ENCODE data around the gene CTIF.

Gene CTIF

GRCh38 chr18:48569915-48570264, 31.1 kb downstream of the CTIF start:
- H3K79me2 ChIP-seq = peaks cover 48% of the 10 kb centered on the region
- TF ChIP-seq CTCF (IDR thresholded peaks at IDR 0.05) = no peak
- H3K27me3 ChIP-seq (ENCODE audit: control insufficient read depth, insufficient read depth, low read length) = no peaks in the 10 kb centered on the region
- no peak overlapping the region for H3K4me3 ChIP-seq (ENCODE audit: low read depth, low read length)
- H3K36me3 ChIP-seq (ENCODE audit: control insufficient read depth, insufficient read depth, low read length) = no peaks in the 10 kb centered on the region
- no peaks in the 10 kb centered on the region for H3K4me1 ChIP-seq
- no peak overlapping the region for H3K4me2 ChIP-seq (ENCODE audit: low read length)
- H3K27ac ChIP-seq = no peak overlapping the region
- H2AFZ ChIP-seq = no peak overlapping the region
- no peak overlapping the region for H3K9ac ChIP-seq
- no peaks in the 10 kb centered on the region for H3K9me3 ChIP-seq (ENCODE audit: control insufficient read depth, low read length)

- Histone ChIP-seq H3K27me3 (ENCODE audit: control insufficient read depth, insufficient read depth, low read length) (no peaks in the 10 kb centered on the region), H3K9me3 (ENCODE audit: control insufficient read depth, low read length) (no peaks in the 10 kb centered on the region), H3K9ac (no peak overlapping the region), H3K79me2 (peaks cover 47% of the 10 kb centered on the region), H3K36me3 (ENCODE audit: control insufficient read depth, insufficient read depth, low read length) (no peaks in the 10 kb centered on the region), H3K4me1 (no peaks in the 10 kb centered on the region), H3K4me3 (ENCODE audit: low read depth, low read length) (no peak overlapping the region), H3K27ac (no peak overlapping the region), H3K4me2 (ENCODE audit: low read length) (no peak overlapping the region), H2AFZ (no peak overlapping the region)
- no peak for TF ChIP-seq CTCF (IDR thresholded peaks at IDR 0.05)
These were observed 31.5 kb downstream of the CTIF start for GRCh38 chr18:48570313-48570712.

GRCh38 chr18:48571639-48572384, 33.0 kb downstream of the CTIF start:
- H3K36me3 ChIP-seq (ENCODE audit: control insufficient read depth, insufficient read depth, low read length) = no peaks in the 10 kb centered on the region
- H2AFZ ChIP-seq = no peak overlapping the region
- no peak overlapping the region for H3K4me3 ChIP-seq (ENCODE audit: low read depth, low read length)
- H3K9ac ChIP-seq = no peak overlapping the region
- peaks cover 45% of the 10 kb centered on the region for H3K79me2 ChIP-seq
- no peak for TF ChIP-seq CTCF (IDR thresholded peaks at IDR 0.05)
- H3K27me3 ChIP-seq (ENCODE audit: control insufficient read depth, insufficient read depth, low read length) = no peaks in the 10 kb centered on the region
- no peak overlapping the region for H3K4me2 ChIP-seq (ENCODE audit: low read length)
- H3K27ac ChIP-seq = no peak overlapping the region
- no peaks in the 10 kb centered on the region for H3K9me3 ChIP-seq (ENCODE audit: control insufficient read depth, low read length)
- H3K4me1 ChIP-seq = no peaks in the 10 kb centered on the region

DNA sequence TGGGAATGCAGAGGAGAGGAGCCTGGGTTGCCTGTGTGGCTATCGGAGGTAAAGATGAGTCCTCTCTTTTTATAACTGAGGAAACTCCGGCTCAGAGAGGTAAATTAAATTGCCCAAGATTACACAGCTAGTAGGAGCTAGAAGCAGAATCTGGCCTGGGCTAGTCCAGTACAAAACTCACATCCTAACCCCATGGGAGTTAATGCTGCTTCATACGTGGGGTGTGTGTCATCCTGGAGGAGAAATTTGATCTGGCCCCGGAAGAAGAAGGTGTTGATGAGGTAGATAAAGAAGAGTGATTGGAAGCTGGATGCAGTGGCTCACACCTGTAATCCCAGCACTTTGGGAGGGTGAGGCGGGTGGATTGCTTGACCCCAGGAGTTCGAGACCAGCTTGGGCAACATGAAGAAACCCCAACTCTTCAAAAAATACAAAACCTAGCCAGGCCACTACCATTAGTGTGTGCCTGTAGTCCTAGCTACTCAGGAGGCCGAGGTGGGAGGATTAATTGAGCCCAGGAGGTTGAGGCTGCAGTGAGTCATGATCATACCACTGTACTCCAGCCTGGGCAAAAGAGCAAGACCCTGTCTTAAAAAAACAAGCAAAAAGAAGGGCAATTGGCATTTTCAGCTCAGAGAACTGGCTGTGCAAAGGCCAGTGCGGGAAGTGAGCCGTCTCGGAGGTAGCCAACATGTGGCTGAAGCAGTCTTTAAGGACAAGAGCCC, 33.7 kb downstream of the CTIF start:
- no peaks in the 10 kb centered on the region for H3K27me3 ChIP-seq (ENCODE audit: control insufficient read depth, insufficient read depth, low read length)
- H3K36me3 ChIP-seq (ENCODE audit: control insufficient read depth, insufficient read depth, low read length) = no peaks in the 10 kb centered on the region
- H3K4me1 ChIP-seq = no peaks in the 10 kb centered on the region
- H2AFZ ChIP-seq = no peak overlapping the region
- peaks cover 37% of the 10 kb centered on the region for H3K79me2 ChIP-seq
- no peak overlapping the region for H3K4me2 ChIP-seq (ENCODE audit: low read length)
- H3K9ac ChIP-seq = no peak overlapping the region
- no peaks in the 10 kb centered on the region for H3K9me3 ChIP-seq (ENCODE audit: control insufficient read depth, low read length)
- no peak for TF ChIP-seq CTCF (IDR thresholded peaks at IDR 0.05)
- H3K27ac ChIP-seq = no peak overlapping the region
- no peak overlapping the region for H3K4me3 ChIP-seq (ENCODE audit: low read depth, low read length)
